ENCODE results near the gene PLEKHA7.

- TF ChIP-seq HINFP (CRISPR knock-in tag; IDR thresholded peaks at IDR 0.05; ENCODE audit: low read depth), result no peak
- TF ChIP-seq CTCF (CRISPR knock-in tag; IDR thresholded peaks at IDR 0.05), result no peak
- TF ChIP-seq MAZ (IDR thresholded peaks at IDR 0.05; ENCODE audit: borderline replicate concordance, low read depth, low read length), result no peak
- TF ChIP-seq MAZ (CRISPR knock-in tag; IDR thresholded peaks at IDR 0.05; ENCODE audit: low read depth), result no peak
Measured at GRCh38 chr11:16811136-16812020, 202.8 kb downstream of the PLEKHA7 start.
